NT2/D1 (cell line): ENCODE measurements around the gene RASGRP2.

Source experiments
- SUZ12 ChIP-seq: IDR thresholded peaks from 2 replicates; pipeline ENCODE4 v1.6.1; 2011; ENCODE audit not compliant: insufficient read length, insufficient read depth; ENCODE audit errors: extremely low read depth
- YY1 ChIP-seq: IDR thresholded peaks from 2 replicates; pipeline ENCODE4 v1.6.1; 2011; ENCODE audit not compliant: insufficient read length, insufficient read depth
- ZNF274 ChIP-seq: IDR thresholded peaks from 2 replicates; pipeline ENCODE4 v1.6.1; 2011; ENCODE audit warnings: mild to moderate bottlenecking, low read depth, low read length

- TF ChIP-seq YY1 (no peak), ZNF274 (no peak), SUZ12 (no peak)
Measured at GRCh38 chr11:64711138-64711955, 32.6 kb downstream of the RASGRP2 start.
